ENCODE results near the gene TCF7L1. TPM values are rescaled to one million over a fixed set of nuclear protein-coding genes. Genes with fewer than 3 reads are reported as not detected.
A peak's percentile ranks its signal among the peaks of the same experiment; 100 is the strongest.

Gene TCF7L1, protein sequence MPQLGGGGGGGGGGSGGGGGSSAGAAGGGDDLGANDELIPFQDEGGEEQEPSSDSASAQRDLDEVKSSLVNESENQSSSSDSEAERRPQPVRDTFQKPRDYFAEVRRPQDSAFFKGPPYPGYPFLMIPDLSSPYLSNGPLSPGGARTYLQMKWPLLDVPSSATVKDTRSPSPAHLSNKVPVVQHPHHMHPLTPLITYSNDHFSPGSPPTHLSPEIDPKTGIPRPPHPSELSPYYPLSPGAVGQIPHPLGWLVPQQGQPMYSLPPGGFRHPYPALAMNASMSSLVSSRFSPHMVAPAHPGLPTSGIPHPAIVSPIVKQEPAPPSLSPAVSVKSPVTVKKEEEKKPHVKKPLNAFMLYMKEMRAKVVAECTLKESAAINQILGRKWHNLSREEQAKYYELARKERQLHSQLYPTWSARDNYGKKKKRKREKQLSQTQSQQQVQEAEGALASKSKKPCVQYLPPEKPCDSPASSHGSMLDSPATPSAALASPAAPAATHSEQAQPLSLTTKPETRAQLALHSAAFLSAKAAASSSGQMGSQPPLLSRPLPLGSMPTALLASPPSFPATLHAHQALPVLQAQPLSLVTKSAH
- total RNA-seq = not detected

DNA sequence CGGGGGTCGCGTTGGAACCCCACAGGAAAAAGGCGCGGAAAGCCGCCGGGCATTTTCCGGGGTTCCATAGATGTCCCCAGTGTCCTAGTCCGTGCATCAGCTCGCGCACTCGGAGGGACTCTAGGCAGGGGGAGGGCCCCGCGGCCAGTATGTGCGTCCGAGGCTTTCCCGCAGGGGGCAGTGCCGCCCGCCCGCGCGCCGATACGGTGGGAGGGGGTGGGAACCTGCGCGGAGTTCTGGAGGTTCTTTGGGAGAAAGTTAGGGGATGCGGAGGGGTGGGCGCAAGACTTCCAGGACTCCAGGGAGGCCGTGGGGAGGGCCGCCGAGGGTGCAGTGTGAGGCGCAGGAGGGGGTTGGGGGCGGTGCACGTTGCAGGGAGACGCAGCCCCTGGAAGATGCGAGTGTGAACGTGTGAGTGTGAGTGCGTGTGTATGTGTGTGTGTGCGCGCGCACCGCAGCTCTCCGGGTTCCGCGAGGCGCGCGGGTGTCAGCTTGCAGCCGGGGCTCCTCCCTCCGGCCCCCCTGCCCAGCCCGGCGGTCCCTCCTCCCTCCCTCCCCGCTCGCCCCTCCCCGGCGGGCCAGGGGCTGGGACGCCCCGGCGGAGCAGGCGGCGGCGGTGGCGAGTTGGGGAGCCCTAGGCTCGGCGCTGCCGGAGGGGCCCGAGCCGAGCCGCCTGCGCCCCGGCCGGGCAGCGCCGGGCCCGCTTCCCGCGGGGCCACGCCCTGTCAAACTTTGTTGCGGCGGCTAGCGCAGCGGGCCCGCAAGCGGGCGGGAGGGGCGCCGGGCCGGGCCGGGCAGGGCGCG lies at the start of gene TCF7L1:
TSS of gene TCF7L1 (plus strand) at position 559 of the 804 bp plus-strand sequence. CDS start 293 bp downstream, outside the sequence.
- peaks cover 63% of the 10 kb centered on the region for H3K27me3 Mint-ChIP-seq (ENCODE audit: low read depth)

DNA sequence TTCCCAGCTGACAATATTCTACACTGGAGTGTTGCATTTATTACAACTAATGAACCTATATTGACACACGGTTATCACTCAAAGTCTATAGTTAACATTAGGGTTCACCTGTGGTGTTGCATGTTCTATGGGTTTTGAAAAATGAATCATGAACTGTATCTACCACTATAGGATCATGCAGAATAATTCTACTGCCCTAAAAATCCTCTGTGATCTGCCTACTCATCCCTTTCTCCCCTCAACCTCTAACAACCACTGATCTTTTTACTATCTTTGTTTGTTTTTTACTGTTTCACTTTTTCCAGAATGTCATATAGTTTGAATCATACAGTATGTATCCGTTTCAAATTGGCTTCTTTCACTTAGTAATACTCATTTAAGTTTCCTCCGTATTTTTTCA lies 47.6 kb upstream of the TCF7L1 start:
- ATAC-seq (no peak), DNase-seq (no peak)
- H3K27me3 Mint-ChIP-seq (ENCODE audit: low read depth) = peaks cover 18% of the 10 kb centered on the region
- H3K4me1 Mint-ChIP-seq (ENCODE audit: low read depth) = no peaks in the 10 kb centered on the region
- no peaks in the 10 kb centered on the region for H3K9me3 Mint-ChIP-seq (ENCODE audit: insufficient read depth)
- POLR2A ChIA-PET = interaction anchor here (0.7 kb wide), 1 partner anchor 387 kb away, joined by 3 read pairs; no protein-coding TSS in a partner anchor
- H3K4me3 Mint-ChIP-seq = no peak overlapping the region
- no peaks in the 10 kb centered on the region for H3K36me3 Mint-ChIP-seq (ENCODE audit: low read depth)
- CTCF ChIA-PET = interaction anchor here (0.9 to 1.5 kb wide), 2 partner anchors 20 to 160 kb away, joined by 3 read pairs; no protein-coding TSS in a partner anchor
- no peak overlapping the region for H3K27ac Mint-ChIP-seq

More for the DNA sequence above, at the start of gene TCF7L1:
- DNase-seq (peak; percentile 44), ATAC-seq (peak; percentile 77)
- POLR2A ChIA-PET = no interaction called here
- Mint-ChIP-seq H3K36me3 (ENCODE audit: low read depth) (no peaks in the 10 kb centered on the region), H3K27ac (no peak within 1 kb of the TSS), H3K4me1 (ENCODE audit: low read depth) (peaks cover 10% of the 10 kb centered on the region), H3K4me3 (peak within 1 kb of the TSS; percentile 65), H3K9me3 (ENCODE audit: insufficient read depth) (no peaks in the 10 kb centered on the region)
- CTCF ChIA-PET = interaction anchor here (1.2 to 1.7 kb wide), 2 partner anchors 11 kb away, joined by 4 to 5 read pairs; no protein-coding TSS in a partner anchor

DNA sequence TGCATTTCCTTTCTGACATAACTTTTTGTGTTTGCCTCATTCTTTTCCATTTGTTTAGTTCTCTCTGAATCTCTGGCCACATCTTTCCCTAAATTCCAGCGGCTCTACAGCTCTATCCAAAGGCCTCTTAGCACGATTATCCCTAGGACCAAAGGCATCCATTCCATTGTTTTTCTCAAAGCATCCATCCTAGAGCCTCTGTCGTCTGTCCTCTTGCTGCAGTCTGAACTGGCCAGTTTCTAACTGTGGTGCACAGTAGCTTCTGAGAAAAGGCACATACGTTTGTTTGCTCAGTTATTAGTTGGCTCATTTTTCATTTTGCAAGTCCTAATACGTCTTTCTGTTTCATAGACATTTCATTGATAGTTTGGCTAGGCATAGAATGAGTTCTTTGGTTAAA lies 45.7 kb upstream of the TCF7L1 start:
- POLR2A ChIA-PET = no interaction called here
- ATAC-seq (no peak), DNase-seq (no peak)
- Mint-ChIP-seq H3K4me3 (no peak overlapping the region), H3K36me3 (ENCODE audit: low read depth) (no peaks in the 10 kb centered on the region), H3K27ac (no peak overlapping the region), H3K27me3 (ENCODE audit: low read depth) (peaks cover 20% of the 10 kb centered on the region), H3K9me3 (ENCODE audit: insufficient read depth) (no peaks in the 10 kb centered on the region), H3K4me1 (ENCODE audit: low read depth) (no peaks in the 10 kb centered on the region)
- CTCF ChIA-PET = no interaction called here

DNA sequence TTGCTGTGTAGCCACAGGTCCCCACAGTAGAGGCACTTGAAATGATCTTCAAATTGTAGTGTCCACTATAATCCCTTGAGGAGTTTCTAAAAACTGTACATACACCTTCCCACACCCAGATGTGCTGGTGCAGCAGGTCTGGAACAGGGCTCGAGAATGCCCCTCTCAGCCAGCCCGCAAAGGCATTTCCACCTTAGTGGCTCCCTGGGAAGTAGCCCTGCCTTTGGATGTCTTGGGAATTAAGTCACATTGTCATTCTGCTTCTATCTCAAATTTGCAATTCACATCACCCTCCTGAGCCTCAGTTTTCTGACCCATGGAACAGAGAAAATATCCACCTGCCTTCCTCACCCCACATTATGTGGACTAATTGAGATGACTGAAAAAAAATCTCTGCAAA lies 44.3 kb upstream of the TCF7L1 start:
- no peaks in the 10 kb centered on the region for H3K4me1 Mint-ChIP-seq (ENCODE audit: low read depth)
- CTCF ChIA-PET = no interaction called here
- no peaks in the 10 kb centered on the region for H3K9me3 Mint-ChIP-seq (ENCODE audit: insufficient read depth)

DNA sequence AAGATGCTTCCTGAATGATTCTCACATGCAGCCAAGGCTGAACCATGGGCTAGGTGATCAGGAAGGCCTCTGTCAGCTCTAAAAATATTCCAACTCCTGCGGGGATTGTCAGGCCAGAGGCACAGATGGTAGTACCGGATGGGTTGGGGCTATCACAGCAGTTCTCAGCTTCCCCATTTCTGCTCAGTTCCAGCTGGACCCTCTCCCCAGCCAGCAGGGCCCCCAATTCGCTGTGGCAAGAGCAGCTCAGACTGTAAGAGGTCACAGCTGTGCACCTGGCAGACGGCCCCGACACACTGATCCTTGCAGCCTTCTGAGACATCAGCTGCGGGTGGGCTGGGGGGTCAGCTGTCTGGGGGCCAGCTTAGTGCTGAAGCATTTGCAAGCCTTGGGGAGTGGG lies 43.6 kb upstream of the TCF7L1 start:
- Mint-ChIP-seq H3K36me3 (ENCODE audit: low read depth) (no peaks in the 10 kb centered on the region), H3K27ac (no peak overlapping the region), H3K4me1 (ENCODE audit: low read depth) (no peaks in the 10 kb centered on the region), H3K4me3 (no peak overlapping the region), H3K27me3 (ENCODE audit: low read depth) (peaks cover 9% of the 10 kb centered on the region), H3K9me3 (ENCODE audit: insufficient read depth) (no peaks in the 10 kb centered on the region)
- CTCF ChIA-PET = no interaction called here
- POLR2A ChIA-PET = no interaction called here
- no peak for ATAC-seq
- no peak for DNase-seq

More for the DNA sequence above, 44.3 kb upstream of the TCF7L1 start:
- no peak overlapping the region for H3K27ac Mint-ChIP-seq
- peaks cover 13% of the 10 kb centered on the region for H3K27me3 Mint-ChIP-seq (ENCODE audit: low read depth)
- DNase-seq = no peak
- ATAC-seq = no peak
- no peaks in the 10 kb centered on the region for H3K36me3 Mint-ChIP-seq (ENCODE audit: low read depth)
- H3K4me3 Mint-ChIP-seq = no peak overlapping the region
- POLR2A ChIA-PET = no interaction called here

DNA sequence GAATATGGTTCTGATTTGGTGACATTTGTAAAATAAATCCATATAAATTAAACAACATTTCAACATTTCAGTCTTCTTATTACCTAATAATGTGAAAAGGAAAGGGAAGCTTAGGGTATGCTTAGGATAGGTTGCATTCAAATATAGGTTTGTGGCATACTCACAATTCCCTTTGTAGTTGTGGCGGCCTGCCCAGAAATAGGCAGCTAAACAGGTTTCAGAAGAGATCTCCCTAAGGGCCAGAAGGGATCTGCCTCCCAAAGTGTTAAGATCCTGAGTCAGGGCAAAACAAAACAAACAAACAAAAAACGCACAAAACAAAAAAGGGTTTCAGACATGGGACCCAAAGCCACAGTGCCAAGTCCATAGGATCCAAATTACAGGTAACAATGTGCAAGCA lies 41.4 kb upstream of the TCF7L1 start:
- no peaks in the 10 kb centered on the region for H3K36me3 Mint-ChIP-seq (ENCODE audit: low read depth)
- ChIA-PET POLR2A (no interaction called here), CTCF (no interaction called here)
- H3K4me3 Mint-ChIP-seq = no peak overlapping the region
- no peaks in the 10 kb centered on the region for H3K9me3 Mint-ChIP-seq (ENCODE audit: insufficient read depth)
- DNase-seq = no peak
- H3K4me1 Mint-ChIP-seq (ENCODE audit: low read depth) = no peaks in the 10 kb centered on the region
- ATAC-seq = no peak
- peaks cover 12% of the 10 kb centered on the region for H3K27me3 Mint-ChIP-seq (ENCODE audit: low read depth)
- no peak overlapping the region for H3K27ac Mint-ChIP-seq

DNA sequence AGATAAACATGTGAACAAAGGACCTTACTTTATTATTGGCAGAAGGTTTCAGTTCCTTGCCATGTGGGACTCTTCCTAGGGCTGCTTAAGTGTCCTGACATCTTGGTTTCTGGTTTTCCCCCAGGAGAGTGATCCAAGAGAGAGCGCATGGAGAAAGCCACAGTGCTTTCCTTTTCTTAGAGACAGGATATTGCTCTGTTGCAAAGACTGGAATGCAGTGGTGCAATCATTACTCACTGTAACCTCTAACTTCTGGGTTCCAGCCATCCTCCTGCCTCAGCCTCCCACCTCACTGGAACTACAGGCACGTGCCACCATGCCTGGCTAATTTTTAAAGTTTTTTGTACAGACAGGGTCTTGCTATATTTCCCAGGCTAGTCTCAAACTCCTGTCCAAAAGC lies 38.1 kb upstream of the TCF7L1 start:
- Mint-ChIP-seq H3K9me3 (ENCODE audit: insufficient read depth) (no peaks in the 10 kb centered on the region), H3K27ac (no peak overlapping the region), H3K36me3 (ENCODE audit: low read depth) (no peaks in the 10 kb centered on the region), H3K27me3 (ENCODE audit: low read depth) (peaks cover 19% of the 10 kb centered on the region), H3K4me1 (ENCODE audit: low read depth) (no peaks in the 10 kb centered on the region), H3K4me3 (no peak overlapping the region)
- CTCF ChIA-PET = no interaction called here
- POLR2A ChIA-PET = interaction anchor here (0.6 kb wide), 1 partner anchor 70 kb away, joined by 3 read pairs; no protein-coding TSS in a partner anchor
- DNase-seq (no peak), ATAC-seq (no peak)

DNA sequence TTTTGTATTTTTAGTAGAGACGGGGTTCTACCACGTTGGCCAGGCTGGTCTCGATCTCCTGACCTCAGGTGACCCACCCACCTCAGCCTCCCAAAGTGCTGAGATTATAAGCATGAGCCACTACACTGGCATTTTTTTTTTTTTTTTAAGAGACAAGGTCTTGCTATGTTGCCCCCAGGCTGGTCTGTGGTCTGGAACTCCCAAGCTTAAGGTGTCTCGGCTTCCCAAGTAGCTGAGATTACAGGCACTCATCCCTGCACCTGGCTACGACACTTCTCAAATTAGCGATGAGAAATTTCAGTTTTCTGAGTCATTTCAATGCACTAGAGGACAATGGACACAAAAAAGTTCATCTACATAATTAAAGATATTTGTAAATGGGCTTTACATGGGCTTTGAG lies 36.6 kb upstream of the TCF7L1 start:
- CTCF ChIA-PET = no interaction called here
- Mint-ChIP-seq H3K9me3 (ENCODE audit: insufficient read depth) (no peaks in the 10 kb centered on the region), H3K4me3 (no peak overlapping the region), H3K27ac (no peak overlapping the region), H3K36me3 (ENCODE audit: low read depth) (no peaks in the 10 kb centered on the region), H3K27me3 (ENCODE audit: low read depth) (peaks cover 21% of the 10 kb centered on the region), H3K4me1 (ENCODE audit: low read depth) (no peaks in the 10 kb centered on the region)
- ATAC-seq (no peak), DNase-seq (no peak)
- POLR2A ChIA-PET = no interaction called here

DNA sequence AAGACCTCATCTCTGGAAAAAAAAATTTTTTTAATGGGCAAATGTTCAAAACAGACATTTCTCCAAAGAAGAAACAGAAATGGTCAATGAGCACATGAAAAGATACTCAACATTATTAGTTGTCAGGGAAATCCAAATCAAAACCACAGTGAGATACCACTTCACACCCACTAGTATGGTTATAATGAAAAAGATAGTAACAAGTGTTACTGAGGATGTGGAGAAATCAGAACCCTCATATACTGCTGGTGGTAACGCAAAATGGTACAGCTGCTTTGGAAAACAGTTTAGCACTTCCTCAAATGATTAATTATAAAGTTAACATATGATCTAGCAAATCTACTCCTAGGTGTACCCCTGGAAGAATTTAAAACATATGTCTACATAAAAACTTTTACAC lies 29.0 kb upstream of the TCF7L1 start:
- Mint-ChIP-seq H3K4me3 (no peak overlapping the region), H3K4me1 (ENCODE audit: low read depth) (no peaks in the 10 kb centered on the region), H3K9me3 (ENCODE audit: insufficient read depth) (no peaks in the 10 kb centered on the region), H3K27me3 (ENCODE audit: low read depth) (peaks cover 5% of the 10 kb centered on the region), H3K27ac (no peak overlapping the region), H3K36me3 (ENCODE audit: low read depth) (no peaks in the 10 kb centered on the region)
- POLR2A ChIA-PET = no interaction called here
- CTCF ChIA-PET = no interaction called here
- ATAC-seq = no peak
- DNase-seq = no peak

DNA sequence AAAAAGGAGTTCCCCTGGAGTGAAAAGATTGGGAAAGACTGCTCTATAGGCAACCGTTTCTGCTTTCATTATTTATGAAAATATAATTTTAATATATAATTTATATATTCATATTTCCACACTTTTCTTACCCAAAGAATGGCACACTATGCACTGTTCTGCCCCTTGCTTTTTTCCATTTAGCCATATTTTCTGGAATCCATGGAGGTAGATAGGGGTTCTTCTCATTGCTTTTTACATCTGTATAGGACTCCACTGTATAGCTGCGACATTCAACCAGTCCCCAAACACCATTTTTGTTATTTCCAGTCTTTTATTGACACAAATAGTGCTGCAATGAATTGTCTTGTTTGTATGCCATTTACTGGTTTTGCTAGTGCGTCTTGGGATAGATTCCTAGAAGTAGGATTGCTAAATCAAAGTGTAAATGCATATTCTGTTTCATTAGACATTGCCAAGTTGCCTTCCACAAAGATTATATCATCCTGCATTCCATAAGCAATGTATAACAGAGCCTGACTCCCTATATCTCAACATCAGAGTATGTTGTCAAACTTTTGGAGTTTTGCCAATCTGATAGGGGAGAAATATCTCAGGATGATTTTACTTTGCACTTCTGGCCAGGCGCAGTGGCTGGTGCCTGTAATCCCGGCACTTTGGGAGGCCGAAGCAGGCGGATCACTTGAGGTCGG lies 26.6 kb upstream of the TCF7L1 start:
- ChIA-PET POLR2A (no interaction called here), CTCF (no interaction called here)
- Mint-ChIP-seq H3K27ac (no peak overlapping the region), H3K36me3 (ENCODE audit: low read depth) (no peaks in the 10 kb centered on the region), H3K4me1 (ENCODE audit: low read depth) (no peaks in the 10 kb centered on the region), H3K4me3 (no peak overlapping the region), H3K9me3 (ENCODE audit: insufficient read depth) (no peaks in the 10 kb centered on the region), H3K27me3 (ENCODE audit: low read depth) (peaks cover 3% of the 10 kb centered on the region)
- ATAC-seq (no peak), DNase-seq (no peak)

DNA sequence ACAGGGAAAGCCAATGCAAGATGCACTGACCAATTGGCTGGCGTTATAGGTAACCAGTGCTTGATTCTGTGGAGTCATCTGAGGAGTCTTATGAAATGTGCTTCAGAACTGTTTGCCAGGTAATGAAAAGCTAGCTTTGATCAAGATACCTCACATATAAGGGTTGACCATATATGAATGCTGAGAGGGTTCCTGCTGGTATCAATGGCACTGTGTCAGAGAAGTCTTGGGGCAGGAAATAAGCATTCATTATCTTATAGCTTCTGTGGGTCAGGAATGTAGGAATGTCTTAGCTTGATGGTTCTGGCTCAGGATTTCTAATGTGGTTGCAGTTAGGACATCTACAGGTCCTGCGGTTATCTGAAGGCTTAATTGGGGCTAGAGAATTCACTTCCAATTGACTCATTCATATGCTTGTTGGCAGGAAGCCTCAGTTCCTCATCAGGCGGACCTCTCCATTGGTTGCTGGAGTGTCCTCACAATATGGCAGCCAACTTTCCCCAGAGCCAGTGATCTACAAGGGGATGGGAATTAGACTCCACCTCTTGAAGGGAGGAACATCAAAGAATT lies 22.1 kb upstream of the TCF7L1 start:
- CTCF ChIA-PET = no interaction called here

More for the DNA sequence above, 22.1 kb upstream of the TCF7L1 start:
- POLR2A ChIA-PET = no interaction called here
- DNase-seq (no peak), ATAC-seq (no peak)
- no peaks in the 10 kb centered on the region for H3K4me1 Mint-ChIP-seq (ENCODE audit: low read depth)
- no peak overlapping the region for H3K27ac Mint-ChIP-seq
- H3K9me3 Mint-ChIP-seq (ENCODE audit: insufficient read depth) = no peaks in the 10 kb centered on the region
- no peak overlapping the region for H3K4me3 Mint-ChIP-seq
- peaks cover 12% of the 10 kb centered on the region for H3K27me3 Mint-ChIP-seq (ENCODE audit: low read depth)
- H3K36me3 Mint-ChIP-seq (ENCODE audit: low read depth) = no peaks in the 10 kb centered on the region

Data from activated CD8-positive, alpha-beta T cell treated with anti-CD3 and anti-CD28 coated beads, Interleukin-2, amount 10 ng/mL, durations not matched to agents 7 days and 5 days (primary cell).